Measurements from ENCODE around the gene INHBE.

Gene INHBE

GRCh38 chr12:57465747-57466505, 10.8 kb downstream of the INHBE start:
- Histone ChIP-seq H3K4me1 (ENCODE audit: control insufficient read depth, insufficient read depth, low read length) (peaks cover 1% of the 10 kb centered on the region), H3K36me3 (ENCODE audit: control insufficient read depth in 2 of 2, insufficient read depth in 1 of 2, low read length in 2 of 2) (no peaks in the 10 kb centered on the region), H3K9me3 (ENCODE audit: control insufficient read depth, insufficient read depth, low read depth, low read length) (no peaks in the 10 kb centered on the region), H3K27ac (ENCODE audit: extremely low read depth, low read depth, low read length) (no peak overlapping the region), H3K4me3 (ENCODE audit: low read depth, low read length) (no peak overlapping the region)
- ChIA-PET POLR2A (interaction anchor here (0.9 kb wide), 1 partner anchor 57 kb away, joined by 3 read pairs; no protein-coding TSS in a partner anchor), CTCF (interaction anchor here (0.8 to 1.4 kb wide), 7 partner anchors 8 to 236 kb away, joined by 3 to 5 read pairs (median 3); partner anchors contain the start of genes INHBE and SHMT2)
- no peak for TF ChIP-seq ZNF843 (tag by site-specific recombination; IDR thresholded peaks at IDR 0.05)
- TF ChIP-seq GLIS1 (tag by site-specific recombination; IDR thresholded peaks at IDR 0.05): peak; percentile 12; the same call in 1 of the 2 replicates

DNA sequence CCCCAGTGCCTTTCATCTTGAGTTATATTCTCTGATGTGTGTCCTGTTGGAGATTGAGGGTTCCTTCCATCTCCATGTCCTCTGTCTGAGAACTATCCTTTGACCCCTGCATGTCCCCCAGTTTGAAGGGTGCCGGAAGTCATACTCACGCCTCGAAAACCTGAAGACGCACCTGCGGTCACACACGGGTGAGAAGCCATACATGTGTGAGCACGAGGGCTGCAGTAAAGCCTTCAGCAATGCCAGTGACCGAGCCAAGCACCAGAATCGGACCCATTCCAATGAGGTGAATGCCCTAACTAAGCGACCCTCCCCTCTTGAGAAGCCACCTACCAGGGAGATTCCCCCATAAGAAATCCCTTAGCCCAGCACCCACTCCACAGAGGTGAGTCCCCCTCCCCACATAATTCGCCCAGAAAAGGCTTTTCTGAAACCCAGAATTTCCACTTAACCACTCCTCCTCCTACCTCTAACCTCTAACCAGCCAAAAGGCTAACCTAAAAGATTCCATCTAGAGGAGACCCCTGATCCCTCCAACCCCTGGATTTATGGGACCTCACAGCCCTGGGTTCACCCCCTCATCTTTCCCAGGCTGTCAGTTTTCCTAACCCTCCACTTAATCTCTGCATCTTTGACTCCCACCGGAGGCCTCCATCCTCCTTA, 12.2 kb downstream of the INHBE start:
- Histone ChIP-seq H3K27ac (ENCODE audit: extremely low read depth, low read depth, low read length) (no peak overlapping the region), H3K9me3 (ENCODE audit: control insufficient read depth, insufficient read depth, low read depth, low read length) (no peaks in the 10 kb centered on the region), H3K4me3 (ENCODE audit: low read depth, low read length) (no peak overlapping the region), H3K36me3 (ENCODE audit: control insufficient read depth in 2 of 2, insufficient read depth in 1 of 2, low read length in 2 of 2) (no peaks in the 10 kb centered on the region), H3K4me1 (ENCODE audit: control insufficient read depth, insufficient read depth, low read length) (no peaks in the 10 kb centered on the region)
- CTCF ChIA-PET: interaction anchor here (1.2 kb wide), 1 partner anchor 9 kb away, joined by 5 read pairs; no protein-coding TSS in a partner anchor
- no peak for TF ChIP-seq ZNF423 (tag by site-specific recombination; IDR thresholded peaks at IDR 0.05)
- TF ChIP-seq GLI4 (tag by site-specific recombination; IDR thresholded peaks at IDR 0.05): no peak
- TF ChIP-seq ZNF571 (tag by site-specific recombination; IDR thresholded peaks at IDR 0.05): no peak
- no peak for TF ChIP-seq ZNF274 (IDR thresholded peaks at IDR 0.05; ENCODE audit: low read length)
- TF ChIP-seq ZNF274 (tag by site-specific recombination; IDR thresholded peaks at IDR 0.05; ENCODE audit: borderline replicate concordance): no peak
- TF ChIP-seq, protein P1, sequence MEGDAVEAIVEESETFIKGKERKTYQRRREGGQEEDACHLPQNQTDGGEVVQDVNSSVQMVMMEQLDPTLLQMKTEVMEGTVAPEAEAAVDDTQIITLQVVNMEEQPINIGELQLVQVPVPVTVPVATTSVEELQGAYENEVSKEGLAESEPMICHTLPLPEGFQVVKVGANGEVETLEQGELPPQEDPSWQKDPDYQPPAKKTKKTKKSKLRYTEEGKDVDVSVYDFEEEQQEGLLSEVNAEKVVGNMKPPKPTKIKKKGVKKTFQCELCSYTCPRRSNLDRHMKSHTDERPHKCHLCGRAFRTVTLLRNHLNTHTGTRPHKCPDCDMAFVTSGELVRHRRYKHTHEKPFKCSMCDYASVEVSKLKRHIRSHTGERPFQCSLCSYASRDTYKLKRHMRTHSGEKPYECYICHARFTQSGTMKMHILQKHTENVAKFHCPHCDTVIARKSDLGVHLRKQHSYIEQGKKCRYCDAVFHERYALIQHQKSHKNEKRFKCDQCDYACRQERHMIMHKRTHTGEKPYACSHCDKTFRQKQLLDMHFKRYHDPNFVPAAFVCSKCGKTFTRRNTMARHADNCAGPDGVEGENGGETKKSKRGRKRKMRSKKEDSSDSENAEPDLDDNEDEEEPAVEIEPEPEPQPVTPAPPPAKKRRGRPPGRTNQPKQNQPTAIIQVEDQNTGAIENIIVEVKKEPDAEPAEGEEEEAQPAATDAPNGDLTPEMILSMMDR (tag by site-specific recombination; IDR thresholded peaks at IDR 0.05): no peak
- no peak for TF ChIP-seq OSR2 (tag by site-specific recombination; IDR thresholded peaks at IDR 0.05)
- TF ChIP-seq ZNF629 (tag by site-specific recombination; IDR thresholded peaks at IDR 0.05): no peak
- TF ChIP-seq ZNF155 (tag by site-specific recombination; IDR thresholded peaks at IDR 0.05): no peak
- TF ChIP-seq ZNF776 (tag by site-specific recombination; IDR thresholded peaks at IDR 0.05; ENCODE audit: borderline replicate concordance): no peak
- TF ChIP-seq, protein P2, sequence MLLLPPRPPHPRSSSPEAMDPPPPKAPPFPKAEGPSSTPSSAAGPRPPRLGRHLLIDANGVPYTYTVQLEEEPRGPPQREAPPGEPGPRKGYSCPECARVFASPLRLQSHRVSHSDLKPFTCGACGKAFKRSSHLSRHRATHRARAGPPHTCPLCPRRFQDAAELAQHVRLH (tag by site-specific recombination; IDR thresholded peaks at IDR 0.05): no peak
- TF ChIP-seq, protein P3, sequence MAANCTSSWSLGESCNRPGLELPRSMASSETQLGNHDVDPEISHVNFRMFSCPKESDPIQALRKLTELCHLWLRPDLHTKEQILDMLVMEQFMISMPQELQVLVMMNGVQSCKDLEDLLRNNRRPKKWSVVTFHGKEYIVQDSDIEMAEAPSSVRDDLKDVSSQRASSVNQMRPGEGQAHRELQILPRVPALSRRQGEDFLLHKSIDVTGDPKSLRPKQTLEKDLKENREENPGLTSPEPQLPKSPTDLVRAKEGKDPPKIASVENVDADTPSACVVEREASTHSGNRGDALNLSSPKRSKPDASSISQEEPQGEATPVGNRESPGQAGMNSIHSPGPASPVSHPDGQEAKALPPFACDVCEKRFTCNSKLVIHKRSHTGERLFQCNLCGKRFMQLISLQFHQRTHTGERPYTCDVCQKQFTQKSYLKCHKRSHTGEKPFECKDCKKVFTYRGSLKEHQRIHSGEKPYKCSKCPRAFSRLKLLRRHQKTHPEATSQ (tag by site-specific recombination; IDR thresholded peaks at IDR 0.05): no peak
- TF ChIP-seq ZNF747 (tag by site-specific recombination; IDR thresholded peaks at IDR 0.05): no peak
- no peak for TF ChIP-seq ZNF791 (tag by site-specific recombination; IDR thresholded peaks at IDR 0.05)
- TF ChIP-seq HIC1 (tag by site-specific recombination; IDR thresholded peaks at IDR 0.05): no peak
- POLR2A ChIA-PET: no interaction called here

Measured in HEK293 (cell line).